ENCODE data around the gene EPDR1. TPM values are rescaled to one million over a fixed set of nuclear protein-coding genes. Genes with fewer than 3 reads are reported as not detected.

EPDR1 gene
- total and polyA plus RNA-seq, 7 donors = 16.9 to 83.1 (median 51.9) TPM

DNA sequence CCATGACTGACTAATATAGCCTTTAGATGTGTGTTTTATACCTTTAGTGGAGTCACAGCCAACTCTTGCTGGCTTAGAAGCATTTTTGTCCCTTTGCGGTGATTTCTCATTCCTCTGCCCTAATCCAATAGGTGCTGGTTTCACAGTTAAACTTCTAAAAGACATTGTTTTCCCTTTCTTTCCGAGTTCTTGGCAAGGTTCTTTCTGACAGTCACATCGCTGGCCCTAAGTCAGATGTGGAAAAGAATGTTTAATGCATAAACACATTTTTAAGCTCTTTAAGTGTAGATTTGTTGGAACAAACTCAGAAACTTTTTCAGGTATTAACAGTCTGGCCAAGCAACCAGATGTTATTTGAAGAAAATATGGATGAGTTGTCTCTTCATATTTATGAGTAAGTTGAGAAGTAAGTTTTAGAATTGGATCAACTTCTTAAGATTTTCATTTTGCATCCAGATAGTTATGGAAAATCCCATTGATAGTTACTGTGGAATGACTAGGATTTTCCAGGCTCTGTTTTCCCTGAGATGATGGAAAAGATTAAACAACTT, 4.1 kb downstream of the EPDR1 start:
- ATAC-seq = no peak
- no peak for DNase-seq
- H3K4me1 ChIP-seq = peaks cover 24% of the 10 kb centered on the region
- 51 to 58% (median 52%) methylated on average over 3 of the region's 3 CpGs for WGBS, 3 donors
- intact Hi-C loops (cut with DNase I) = no loop called here
- H3K9me3 ChIP-seq = peaks cover 9% of the 10 kb centered on the region
- no peak for TF ChIP-seq CTCF (IDR thresholded peaks at IDR 0.05)
- no peak overlapping the region for H3K4me3 ChIP-seq
- no peaks in the 10 kb centered on the region for H3K27me3 ChIP-seq (ENCODE audit: insufficient read depth in 3 of 3, low read length in 2 of 3)
- peaks cover 0 to 3% of the 10 kb centered on the region in 2 donors for H3K36me3 ChIP-seq (ENCODE audit: insufficient read depth in 1 of 2, low read depth in 1 of 2)
- no peak overlapping the region for H3K27ac ChIP-seq

- TF ChIP-seq CTCF (IDR thresholded peaks at IDR 0.05) = no peak
- no peak for DNase-seq
- Histone ChIP-seq H3K27me3 (ENCODE audit: insufficient read depth in 3 of 3, low read length in 2 of 3) (no peaks in the 10 kb centered on the region), H3K4me3 (no peak overlapping the region), H3K36me3 (ENCODE audit: insufficient read depth in 1 of 2, low read depth in 1 of 2) (peaks cover 0 to 3% of the 10 kb centered on the region in 2 donors), H3K9me3 (peaks cover 9% of the 10 kb centered on the region), H3K27ac (no peak overlapping the region), H3K4me1 (peaks cover 24% of the 10 kb centered on the region)
- intact Hi-C loops (cut with DNase I) = no loop called here
- 93 to 100% (median 96%) methylated on average over 1 of the region's 1 CpG for WGBS, 3 donors
- no peak for ATAC-seq
Observed at GRCh38 chr7:37925620-37926019, 5.2 kb downstream of the EPDR1 start.

- H3K36me3 ChIP-seq (ENCODE audit: insufficient read depth in 1 of 2, low read depth in 1 of 2) = peaks cover 0 to 3% of the 10 kb centered on the region in 2 donors
- 81 to 86% (median 82%) methylated on average over 2 of the region's 2 CpGs for WGBS, 3 donors
- TF ChIP-seq CTCF (IDR thresholded peaks at IDR 0.05) = no peak
- H3K4me3 ChIP-seq = no peak overlapping the region
- ATAC-seq (no peak), DNase-seq (no peak)
- intact Hi-C loops (cut with DNase I) = no loop called here
- H3K9me3 ChIP-seq = peaks cover 9% of the 10 kb centered on the region
- no peaks in the 10 kb centered on the region for H3K27me3 ChIP-seq (ENCODE audit: insufficient read depth in 3 of 3, low read length in 2 of 3)
- peaks cover 24% of the 10 kb centered on the region for H3K4me1 ChIP-seq
- H3K27ac ChIP-seq = no peak overlapping the region
Observed at GRCh38 chr7:37927773-37928444, 7.5 kb downstream of the EPDR1 start.

DNA sequence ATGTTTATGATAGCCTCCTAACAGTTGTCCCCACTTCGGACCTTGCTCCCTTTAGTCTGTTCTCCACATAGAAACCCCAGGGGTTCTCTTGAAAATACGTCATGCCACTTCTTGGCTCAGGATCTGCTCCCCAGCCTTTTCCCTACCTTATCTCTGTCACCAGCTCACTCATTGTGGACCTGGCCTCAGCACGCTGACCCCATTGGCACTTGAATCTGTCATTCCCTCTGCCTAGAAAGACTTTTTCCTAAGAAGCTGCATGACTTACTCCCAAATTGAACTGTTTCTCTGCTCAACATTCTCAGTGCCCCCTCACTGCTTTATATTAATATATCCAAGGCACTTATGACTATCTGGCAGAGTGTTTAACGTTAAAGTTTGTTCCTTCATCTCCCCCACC, 8.4 kb downstream of the EPDR1 start:
- intact Hi-C loops (cut with DNase I) = no loop called here
- Histone ChIP-seq H3K36me3 (ENCODE audit: insufficient read depth in 1 of 2, low read depth in 1 of 2) (peaks cover 0 to 2% of the 10 kb centered on the region in 2 donors), H3K27ac (no peak overlapping the region), H3K4me3 (no peak overlapping the region), H3K4me1 (peaks cover 17% of the 10 kb centered on the region), H3K27me3 (ENCODE audit: insufficient read depth in 3 of 3, low read length in 2 of 3) (no peaks in the 10 kb centered on the region), H3K9me3 (peaks cover 9% of the 10 kb centered on the region)
- DNase-seq (no peak), ATAC-seq (no peak)
- no peak for TF ChIP-seq CTCF (IDR thresholded peaks at IDR 0.05)
- WGBS, 3 donors = 77 to 85% (median 85%) methylated on average over 4 of the region's 4 CpGs

Measured in psoas muscle (tissue), 8 donors.